T1000 (cell line): ENCODE data around the gene NOTCH1.
"Not testable (repeated sequence)": the region's sequence is repeated elsewhere in the genome, so short reads cannot be mapped to it uniquely, and the experiment has no call there.

Source experiments
- DNase-seq: peaks from one replicate; lab custom pipeline; 2025; ENCODE audit warnings: mixed read lengths; lab: John Stamatoyannopoulos, UW

The NOTCH1 gene

GRCh38 chr9:136578915-136579649 is 33.2 kb upstream of the NOTCH1 start:
- peak; percentile 9 for DNase-seq

- no peak for DNase-seq
These were observed 32.7 kb upstream of the NOTCH1 start for GRCh38 chr9:136578626-136578914.

- DNase-seq = no peak
These were observed 32.2 kb upstream of the NOTCH1 start for GRCh38 chr9:136577941-136578625.

- peak; percentile 17 for DNase-seq
These were observed 30.4 kb upstream of the NOTCH1 start for GRCh38 chr9:136576269-136576626.

- no peak for DNase-seq
These were observed 29.9 kb upstream of the NOTCH1 start for GRCh38 chr9:136575626-136576268.

GRCh38 chr9:136574606-136575005 is 28.8 kb upstream of the NOTCH1 start:
- not testable (repeated sequence) for DNase-seq

- DNase-seq = no peak
These were observed 27.2 kb upstream of the NOTCH1 start for GRCh38 chr9:136572828-136573625.

GRCh38 chr9:136572003-136572827 is 26.4 kb upstream of the NOTCH1 start:
- peak; percentile 50 for DNase-seq

GRCh38 chr9:136571531-136571930 is 25.7 kb upstream of the NOTCH1 start:
- DNase-seq = no peak

GRCh38 chr9:136570916-136571315 is 25.1 kb upstream of the NOTCH1 start:
- no peak for DNase-seq

- DNase-seq = no peak
These were observed 24.5 kb upstream of the NOTCH1 start for GRCh38 chr9:136570191-136570845.

GRCh38 chr9:136569526-136570148 is 23.8 kb upstream of the NOTCH1 start:
- no peak for DNase-seq

GRCh38 chr9:136568288-136569081 is 22.6 kb upstream of the NOTCH1 start:
- no peak for DNase-seq

GRCh38 chr9:136567651-136568287 is 21.9 kb upstream of the NOTCH1 start:
- peak; percentile 46 for DNase-seq

- DNase-seq = no peak
These were observed 21.1 kb upstream of the NOTCH1 start for GRCh38 chr9:136566901-136567300.

GRCh38 chr9:136566553-136566895 is 20.7 kb upstream of the NOTCH1 start:
- no peak for DNase-seq

GRCh38 chr9:136565715-136566552 is 20.1 kb upstream of the NOTCH1 start:
- DNase-seq = no peak

GRCh38 chr9:136565086-136565714 is 19.4 kb upstream of the NOTCH1 start:
- no peak for DNase-seq
